ENCODE measurements around the gene CD81.
"Not testable (repeated sequence)": the region's sequence is repeated elsewhere in the genome, so short reads cannot be mapped to it uniquely, and the experiment has no call there.

CD81 gene, protein sequence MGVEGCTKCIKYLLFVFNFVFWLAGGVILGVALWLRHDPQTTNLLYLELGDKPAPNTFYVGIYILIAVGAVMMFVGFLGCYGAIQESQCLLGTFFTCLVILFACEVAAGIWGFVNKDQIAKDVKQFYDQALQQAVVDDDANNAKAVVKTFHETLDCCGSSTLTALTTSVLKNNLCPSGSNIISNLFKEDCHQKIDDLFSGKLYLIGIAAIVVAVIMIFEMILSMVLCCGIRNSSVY

DNA sequence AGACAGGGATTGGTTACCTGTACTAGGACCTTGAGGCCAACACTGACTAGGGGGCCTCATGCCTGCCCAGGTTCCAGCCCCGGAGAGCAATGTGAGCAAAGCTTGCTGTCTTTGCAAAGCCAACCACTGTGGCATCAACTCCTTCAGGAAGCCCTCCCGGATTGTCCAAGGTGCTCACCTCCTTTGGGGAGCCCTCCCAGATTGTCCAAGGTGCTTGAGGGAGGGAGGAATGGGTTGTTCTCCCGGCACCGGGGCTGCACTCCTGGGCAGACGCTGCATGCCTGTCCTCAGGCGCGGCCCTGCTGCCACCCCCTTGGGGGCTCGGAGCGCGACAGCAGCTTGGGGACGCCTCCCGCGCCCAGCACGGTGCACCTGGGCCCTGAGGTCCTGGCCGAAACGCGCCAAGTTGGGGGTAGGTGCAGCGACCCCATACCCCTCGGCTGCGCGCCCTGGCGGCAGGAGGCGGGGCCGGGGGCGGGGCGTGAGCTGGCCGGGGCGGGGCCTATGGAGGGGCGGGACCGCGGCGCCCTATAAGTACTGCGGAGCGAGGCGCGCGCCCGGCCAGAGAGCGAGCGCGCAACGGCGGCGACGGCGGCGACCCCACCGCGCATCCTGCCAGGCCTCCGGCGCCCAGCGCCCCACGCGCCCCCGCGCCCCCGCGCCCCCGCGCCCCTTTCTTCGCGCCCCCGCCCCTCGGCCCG, at the start of gene CD81:
CD81 (plus strand) TSS at position 560 of the 701 bp plus-strand sequence. CDS start 240 bp downstream, outside the sequence.
- peak; percentile 46 to 73 for DNase-seq

DNA sequence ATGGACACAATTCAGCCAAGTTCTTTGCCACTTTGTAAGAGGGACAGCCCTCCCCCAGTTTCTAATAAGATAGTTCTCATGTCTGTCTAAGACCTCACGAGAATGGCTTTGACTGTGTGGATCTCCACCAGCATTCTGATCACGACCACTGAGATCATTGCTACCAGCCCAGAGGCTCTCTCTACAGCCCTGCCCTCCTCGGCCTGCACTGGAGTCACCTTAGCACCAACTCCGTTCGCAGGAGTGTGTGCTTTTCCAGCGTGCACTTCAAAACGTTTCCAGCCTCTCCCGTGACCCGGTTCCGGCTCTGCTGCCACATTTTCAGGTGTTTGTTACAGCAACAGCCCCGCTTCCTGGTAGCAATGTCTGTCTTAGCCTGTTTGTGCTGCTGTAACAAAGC, 49.1 kb upstream of the CD81 start:
- no peak for DNase-seq

DNA sequence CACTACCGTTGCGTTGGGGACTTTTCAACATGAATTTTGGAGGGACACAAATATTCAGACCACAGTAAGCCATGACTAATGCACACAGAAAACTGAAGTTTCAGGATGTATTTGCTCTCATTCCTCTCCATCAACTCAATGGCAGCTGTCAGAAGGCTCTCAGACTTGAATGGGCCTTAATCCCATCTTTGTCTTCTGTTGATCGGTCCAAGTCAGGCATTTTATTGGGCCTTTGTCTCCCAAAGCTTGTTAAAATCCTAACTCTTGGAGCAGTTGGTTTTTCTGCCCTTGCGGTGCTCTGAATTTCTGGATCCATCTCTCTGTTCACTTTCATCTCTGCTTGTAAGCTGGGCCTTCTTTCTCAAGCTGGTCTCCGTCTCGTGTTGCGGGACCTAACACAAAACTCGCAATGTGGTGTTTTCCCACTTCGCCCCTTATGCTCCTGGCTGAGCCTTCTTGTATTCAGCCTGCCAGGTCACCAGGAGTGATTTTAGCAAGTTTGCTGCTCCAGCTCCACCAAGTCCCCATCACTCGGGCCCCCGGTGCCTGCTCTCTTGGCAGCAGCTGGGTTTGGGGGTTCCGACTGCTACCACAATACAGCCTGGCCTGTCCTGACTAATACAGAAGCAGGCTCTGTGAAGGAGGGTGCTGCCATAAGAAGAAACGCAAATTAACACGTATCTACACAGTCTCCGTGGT, 48.3 kb upstream of the CD81 start:
- DNase-seq = no peak

DNA sequence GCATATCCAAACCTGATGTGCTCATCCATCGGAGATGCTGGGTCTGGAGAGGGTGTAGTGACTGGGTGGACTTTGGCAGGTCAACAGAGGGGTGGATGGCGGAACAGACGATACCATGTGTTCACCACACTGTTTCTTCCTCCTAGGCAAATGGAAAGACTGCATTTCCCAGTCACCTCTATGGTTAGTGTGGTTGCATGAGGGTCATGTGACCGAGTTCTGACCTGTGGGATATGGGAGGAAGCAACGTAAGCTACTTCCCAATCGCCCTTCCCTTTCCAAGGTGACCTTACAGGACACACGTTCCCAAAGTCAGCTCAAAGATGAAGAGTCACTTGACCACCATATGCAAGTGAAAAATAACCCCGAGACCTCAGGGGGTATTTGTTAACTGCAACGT, 47.6 kb upstream of the CD81 start:
- no peak for DNase-seq

DNA sequence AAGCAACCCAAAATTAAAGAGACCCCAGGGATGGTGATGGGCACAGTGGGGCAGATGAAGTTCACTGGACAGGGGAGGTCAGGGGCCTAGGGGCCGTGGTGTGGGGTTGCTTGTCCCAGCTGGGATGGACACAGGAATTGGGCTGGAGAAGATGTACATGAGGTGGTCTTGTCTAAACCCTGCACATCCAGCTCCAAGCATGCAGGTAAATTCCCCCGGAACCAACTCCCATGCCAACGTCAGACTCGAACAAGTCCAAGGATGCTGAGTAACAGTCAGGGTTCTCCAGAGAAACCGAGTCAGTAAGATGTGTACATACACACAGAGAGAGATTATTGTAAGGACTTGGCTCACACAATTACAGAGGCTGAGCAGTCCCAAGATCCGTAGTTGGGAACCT, 46.4 kb upstream of the CD81 start:
- no peak for DNase-seq

DNA sequence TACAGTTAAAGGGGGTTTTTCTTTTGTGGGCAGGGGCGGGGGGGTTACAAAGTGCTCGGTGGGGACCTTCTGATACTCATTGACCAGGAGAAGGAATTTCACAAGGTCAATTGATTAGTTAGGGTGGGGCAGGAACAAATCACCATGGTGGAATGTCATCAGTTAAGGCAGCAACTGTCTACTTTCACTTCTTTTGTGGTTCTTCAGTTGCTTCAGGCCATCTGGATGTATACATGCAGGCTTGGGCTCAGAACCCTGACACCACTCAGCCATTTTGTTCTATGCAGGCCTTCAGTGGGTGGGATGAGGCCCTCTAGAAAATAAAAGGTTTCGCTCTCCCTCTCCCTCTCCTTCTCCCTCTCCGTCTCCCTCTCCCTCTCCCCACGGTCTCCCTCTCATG, 45.7 kb upstream of the CD81 start:
- DNase-seq = no peak

DNA sequence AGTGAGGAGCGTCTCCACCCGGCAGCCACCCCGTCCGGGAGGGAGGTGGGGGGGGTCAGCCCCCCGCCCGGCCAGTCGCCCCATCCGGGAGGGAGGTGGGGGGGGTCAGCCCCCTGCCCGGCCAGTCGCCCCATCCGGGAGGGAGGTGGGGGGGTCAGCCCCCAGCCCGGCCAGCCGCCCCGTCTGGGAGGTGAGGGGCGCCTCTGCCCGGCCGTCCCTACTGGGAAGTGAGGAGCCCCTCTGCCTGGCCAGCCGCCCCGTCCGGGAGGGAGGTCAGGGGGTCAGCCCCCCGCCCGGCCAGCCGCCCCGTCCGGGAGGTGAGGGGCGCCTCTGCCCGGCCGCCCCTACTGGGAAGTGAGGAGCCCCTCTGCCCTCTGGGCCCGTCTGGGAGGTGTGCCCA, 44.5 kb upstream of the CD81 start:
- not testable (repeated sequence) for DNase-seq

DNA sequence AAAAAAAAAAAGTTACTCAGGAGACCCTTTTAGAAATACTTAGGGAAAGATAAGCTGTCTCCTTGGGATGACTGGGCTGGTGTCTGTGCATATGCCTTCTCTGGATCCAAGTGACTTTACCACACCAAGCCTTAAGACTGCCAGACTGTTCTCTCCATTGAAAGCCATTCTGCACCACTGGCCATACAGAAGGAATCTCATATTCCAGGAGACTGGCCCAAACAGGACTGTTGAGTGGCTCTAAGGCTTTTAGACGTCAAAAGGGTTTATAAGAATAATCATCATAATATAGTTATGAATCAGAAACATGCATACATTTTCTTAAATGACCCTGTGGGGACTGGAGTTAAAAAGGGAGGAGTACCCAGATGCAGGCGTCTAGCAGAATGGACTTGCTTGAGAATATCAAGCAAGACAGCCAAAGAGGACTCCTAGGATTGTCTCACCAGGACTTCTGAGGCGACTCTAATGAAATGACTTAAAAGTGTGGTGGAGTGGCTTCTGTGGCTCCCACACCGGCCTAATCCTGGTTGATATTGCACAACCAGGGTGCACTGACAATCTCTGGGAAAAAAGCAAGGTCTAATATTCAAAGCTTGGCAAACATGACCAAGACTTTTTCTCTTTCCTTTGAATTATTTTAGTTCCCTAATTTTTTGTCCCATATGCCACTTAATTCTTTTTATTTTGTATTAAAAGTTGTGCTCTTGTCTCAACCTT, 43.5 kb upstream of the CD81 start:
- not testable (repeated sequence) for DNase-seq

DNA sequence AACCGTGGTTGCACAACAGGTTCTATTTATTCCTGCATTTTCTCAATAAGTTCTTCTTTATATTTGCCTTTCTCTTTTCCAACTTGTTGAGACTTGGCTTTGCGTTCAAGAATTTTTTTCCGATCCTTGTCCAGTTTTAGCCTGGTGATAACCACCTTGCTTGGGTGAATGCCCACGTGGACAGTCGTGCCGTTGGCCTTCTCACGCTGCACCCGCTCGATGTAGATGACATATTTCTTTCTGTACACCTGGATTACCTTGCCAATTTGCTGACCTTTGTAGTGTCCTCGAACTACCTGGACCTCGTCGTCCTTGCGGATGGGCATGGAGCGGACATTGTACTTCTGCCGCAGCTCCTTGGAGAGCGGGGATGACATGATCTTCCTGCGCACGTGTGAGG, 41.8 kb upstream of the CD81 start:
- DNase-seq = not testable (repeated sequence)

DNA sequence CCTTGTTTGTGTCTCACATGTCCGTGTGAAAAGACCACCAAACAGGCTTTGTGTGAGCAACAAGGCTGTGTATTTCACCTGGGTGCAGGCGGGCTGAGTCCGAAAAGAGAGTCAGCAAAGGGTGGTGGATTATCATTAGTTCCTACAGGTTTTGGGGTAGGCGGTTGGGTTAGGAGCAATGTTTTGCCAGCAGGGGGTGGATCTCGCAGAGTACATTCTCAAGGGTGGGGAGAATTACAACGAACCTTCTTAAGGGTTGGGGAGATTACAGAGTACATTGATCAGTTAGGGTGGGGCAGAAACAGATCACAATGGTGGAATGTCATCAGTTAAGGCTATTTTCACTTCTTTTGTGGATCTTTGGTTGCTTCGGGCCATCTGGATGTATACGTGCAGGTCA, 38.4 kb upstream of the CD81 start:
- peak in 1 of 2 donors; percentile 23 for DNase-seq

DNA sequence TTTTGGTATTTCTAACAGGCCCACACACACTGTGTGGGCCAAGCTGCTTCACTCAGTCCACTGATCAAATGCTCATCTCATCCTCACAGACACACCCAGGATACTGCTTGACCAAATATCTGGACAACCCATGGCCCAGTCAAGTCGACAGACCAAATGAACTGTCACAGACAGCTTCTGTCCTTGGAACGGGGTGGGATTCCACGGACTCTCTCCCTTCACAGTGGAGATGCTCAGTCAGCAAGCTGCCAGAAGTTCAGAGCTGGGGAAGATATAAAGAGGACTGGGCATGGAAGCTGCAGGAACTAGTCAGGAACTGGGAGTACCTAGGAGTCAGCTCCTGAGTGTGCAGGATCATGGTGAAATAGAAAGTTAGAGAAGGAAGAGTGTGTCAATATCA, 34.6 kb upstream of the CD81 start:
- no peak for DNase-seq

DNA sequence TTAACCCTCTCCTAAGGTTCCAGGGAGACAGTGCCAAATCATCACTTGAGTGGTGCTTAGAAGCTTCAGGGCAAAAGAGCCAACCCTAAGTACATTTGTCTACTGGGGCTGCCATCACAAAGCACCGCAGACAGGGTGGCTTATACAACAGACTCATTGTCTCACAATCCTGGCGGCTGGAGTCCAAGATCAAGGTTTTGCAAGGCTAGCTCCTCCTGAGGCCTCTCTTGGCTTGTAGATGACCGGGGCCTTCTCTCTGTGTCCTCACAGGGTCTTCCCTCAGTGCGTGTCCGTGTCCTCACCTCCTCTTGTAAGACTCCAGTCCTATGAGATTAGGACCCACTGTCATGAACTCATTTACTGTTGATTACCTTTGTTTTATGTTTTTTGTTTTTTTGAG, 34.1 kb upstream of the CD81 start:
- no peak for DNase-seq

DNA sequence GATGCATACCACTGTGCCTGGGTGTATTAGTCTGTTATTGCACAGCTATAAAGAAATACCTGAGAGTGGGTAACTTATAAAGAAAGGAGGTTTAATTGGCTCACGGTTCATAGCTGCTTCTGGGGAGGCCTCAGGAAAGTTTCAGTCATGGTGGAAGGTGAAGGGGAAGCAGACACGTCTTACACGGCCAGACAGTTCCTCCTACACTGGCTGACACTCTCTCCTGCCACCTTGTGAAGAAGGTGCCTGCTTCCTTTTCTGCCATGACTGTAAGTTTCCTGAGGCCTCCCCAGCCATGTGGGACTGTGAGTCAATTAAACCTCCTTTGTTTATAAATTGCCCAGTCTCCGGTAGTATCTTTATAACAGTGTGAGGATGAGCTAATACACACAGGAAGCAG, 33.6 kb upstream of the CD81 start:
- DNase-seq = no peak

DNA sequence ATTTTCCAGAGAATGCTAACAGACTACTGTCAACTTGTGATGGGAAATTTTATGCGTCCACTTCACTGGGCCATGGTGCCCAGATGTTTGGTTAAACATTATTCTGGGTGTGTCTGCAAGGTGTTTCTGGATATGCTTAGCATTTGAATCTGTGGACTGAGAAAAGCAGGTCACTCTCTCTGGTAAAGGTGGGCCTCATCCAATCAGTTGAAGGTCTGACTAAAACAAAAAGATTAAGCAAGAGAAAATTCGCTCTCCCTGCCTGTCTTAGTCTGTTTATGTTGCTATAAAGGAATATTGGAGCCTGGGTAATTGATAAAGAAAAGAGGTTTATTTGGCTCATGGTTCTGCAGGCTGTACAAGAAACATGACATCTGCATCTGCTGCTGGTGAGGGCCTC, 32.1 kb upstream of the CD81 start:
- DNase-seq = no peak

DNA sequence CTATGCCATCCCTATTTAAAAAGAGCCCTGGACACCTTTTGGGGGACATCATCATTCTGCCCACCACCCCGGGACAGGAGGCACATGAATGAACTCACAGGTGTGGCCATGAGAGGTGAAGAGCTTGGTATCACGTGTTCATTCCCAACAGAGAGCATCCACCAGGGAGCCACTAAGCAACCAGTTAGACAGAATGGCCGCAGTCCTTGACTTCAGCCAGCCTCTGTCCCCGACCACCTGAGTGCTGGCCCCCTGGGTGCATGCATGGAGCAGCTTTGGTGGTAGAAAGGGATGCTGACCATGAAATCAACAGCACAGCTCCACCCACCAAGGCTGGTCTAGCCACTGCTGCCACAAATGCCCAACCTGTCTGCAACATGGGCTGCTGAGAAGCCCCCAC, 31.1 kb upstream of the CD81 start:
- DNase-seq = no peak

DNA sequence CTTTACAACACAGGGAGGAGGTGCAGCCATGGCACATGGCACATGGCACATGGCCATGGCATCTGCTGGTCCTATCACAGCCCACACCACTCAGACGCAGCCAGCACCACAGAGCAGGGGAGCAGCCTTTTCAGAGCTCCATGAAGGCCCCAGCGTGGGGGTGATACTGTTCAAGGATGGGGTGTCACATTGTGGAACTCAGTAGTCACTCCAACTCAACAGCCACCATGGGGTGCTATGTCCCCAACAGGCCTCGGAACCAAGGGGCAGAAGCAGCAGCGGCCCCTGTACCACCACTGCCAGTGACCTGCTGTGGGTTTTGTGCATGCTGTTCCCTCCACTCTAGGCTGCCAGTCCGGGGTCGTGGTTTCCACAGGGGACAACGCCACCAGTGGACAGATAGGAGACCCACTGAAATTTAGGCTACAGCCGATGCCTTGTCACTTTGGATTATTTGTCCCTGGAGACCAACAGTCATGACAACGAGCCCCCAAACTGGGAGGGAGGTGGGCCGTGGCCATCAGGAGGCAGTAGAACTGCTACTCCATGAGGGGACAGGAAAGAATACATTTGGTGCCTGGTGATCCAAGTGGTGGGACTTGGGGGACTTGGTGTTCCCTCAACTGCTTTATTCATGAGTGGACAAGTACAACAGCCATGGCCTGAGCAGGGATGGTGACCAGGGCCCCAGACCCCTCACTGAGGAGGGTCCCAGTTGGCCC, 30.4 kb upstream of the CD81 start:
- DNase-seq = no peak

DNA sequence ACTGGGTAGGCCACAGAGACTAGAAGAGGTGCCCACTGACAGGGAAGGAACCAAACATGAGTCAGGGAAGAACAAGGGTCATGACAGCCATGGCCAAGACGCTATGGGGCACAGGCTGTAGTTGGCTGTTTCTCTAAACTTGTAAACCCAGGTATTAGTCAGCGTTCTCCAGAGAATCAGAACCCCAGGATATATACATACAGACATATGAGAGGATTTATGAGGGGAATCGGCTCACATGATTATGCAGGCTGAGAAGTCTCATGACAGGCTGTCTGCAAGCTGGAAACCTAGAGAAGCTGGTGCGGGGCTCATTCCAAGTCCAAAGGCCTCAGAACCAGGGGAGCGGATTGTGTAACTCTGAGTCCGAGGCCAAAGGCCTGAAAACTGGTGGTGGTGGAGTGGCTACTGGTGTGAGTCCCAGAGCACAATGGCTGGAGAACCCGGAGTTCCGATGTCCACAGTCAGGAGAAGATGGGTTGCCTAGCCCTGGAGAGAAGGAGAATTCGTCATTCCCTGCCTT, 29.7 kb upstream of the CD81 start:
- no peak for DNase-seq

DNA sequence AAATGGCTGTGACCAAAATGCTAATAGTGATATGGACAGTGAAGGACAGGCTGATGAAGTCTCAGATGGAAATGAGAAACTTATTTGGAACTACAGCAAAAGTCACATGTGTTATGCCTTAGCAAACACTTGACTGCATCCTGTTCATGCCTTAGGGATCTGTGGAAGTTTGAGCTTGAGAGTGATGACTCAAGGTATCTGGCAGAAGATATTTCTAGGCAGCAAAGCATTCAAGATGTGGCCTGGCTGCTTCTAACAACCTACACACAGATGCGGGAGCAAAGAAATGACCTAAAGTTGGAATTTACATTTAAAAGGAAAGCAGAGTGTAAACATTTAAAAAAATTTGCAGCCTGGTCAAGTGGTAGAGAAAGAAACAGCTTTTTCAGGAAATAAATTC, 28.1 kb upstream of the CD81 start:
- no peak for DNase-seq

DNA sequence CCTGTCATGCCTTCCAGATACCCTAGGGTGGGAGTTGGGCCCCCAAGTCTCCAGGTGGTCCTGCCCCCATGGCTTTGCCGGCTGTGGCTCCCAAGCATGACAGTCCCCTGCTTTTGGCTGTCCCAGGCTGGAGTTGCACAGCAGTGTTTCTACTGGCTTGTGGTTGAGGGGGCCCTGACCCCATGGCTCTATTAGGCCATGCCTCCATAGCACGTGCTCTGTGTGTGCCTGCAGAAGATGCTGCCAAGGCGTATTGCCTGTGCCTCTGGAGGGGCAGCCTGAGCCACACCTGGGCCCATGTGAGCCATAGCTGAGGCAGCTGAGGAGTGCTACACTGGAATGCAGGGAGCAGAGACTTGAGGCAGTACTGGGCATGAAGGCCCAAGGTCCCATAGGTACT, 25.4 kb upstream of the CD81 start:
- no peak for DNase-seq

DNA sequence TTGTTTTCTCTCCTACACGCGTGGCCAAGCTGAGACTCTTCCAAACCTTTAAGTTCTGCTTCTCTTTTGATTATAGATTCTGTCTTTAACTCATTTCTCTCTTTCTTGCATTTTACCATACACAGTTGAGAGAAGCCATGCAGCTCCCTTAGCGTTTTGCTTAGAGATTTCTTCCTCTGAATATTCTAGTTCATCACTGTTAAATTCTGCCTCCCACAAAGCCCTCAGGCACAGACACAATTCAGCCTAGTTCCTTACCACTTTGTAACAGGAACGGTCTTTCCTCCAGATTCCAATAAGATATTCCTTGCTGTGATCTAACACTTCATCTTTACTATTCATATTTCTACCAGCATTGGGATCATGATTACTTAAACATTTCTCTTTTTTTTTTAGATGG, 24.7 kb upstream of the CD81 start:
- DNase-seq = no peak

DNA sequence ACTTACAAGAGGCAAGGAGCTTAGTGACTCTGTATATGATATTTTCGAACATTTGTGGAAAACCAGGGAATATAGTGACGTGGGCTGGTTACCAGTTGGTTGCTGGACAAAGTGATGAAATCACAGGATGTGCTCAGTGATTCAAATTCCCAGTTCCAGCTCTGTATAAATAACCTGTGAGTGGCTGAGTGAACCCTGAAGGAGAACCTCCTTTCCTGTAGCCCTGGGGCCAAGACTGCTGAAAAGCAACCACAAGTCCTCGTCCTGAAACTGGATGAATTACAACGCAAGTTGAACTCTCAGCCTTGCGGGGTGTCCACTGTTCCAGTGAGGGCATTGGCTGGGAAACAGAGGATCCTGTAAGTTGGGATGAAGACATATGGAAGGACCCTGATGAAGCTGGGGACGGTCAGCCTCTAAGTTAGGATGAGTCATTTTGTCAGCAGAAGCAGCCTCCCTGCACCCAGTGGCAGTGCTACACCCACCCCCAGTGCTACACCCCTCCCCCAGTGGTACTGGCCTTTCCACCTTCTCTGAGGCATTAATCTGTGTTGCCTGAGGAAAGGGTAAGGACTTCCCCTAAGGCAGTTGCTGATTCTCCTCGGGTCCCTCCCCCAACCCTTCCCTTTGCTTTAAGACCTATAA, 22.0 kb upstream of the CD81 start:
- no peak for DNase-seq

DNA sequence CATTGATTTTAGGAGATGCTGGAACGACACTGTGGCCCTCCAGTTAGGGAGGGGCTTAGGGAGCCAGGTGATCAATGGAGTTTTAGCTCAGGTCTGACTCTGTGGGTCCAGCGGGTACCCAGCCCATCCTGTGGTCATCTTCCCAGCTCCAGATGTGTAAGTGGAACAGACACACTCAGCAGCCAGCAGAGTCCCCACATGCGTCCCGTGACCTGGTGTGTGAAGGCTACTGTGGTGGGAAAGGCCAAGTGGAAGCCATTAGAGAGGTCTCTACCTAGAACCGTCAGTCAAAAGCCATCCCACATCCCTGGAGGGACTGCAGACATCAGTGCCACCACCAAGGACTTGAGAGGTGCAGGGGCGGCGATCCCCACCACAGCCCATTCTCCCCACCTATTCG, 19.9 kb upstream of the CD81 start:
- DNase-seq = no peak

All from CD4-positive, alpha-beta T cell treated with Interferon alpha-2 for 1 hour (primary cell).